Sigmoid colon (tissue), 7 donors: ENCODE measurements around the gene CTNNBL1. TPM values are rescaled to one million over a fixed set of nuclear protein-coding genes. Genes with fewer than 3 reads are reported as not detected.
A peak's percentile ranks its signal among the peaks of the same experiment; 100 is the strongest.

Experiments used
- DNase-seq: peaks from one replicate; pipeline ENCODE4 v3.0.0-alpha.2; 2019
- H3K27ac ChIP-seq, 4 donors: fragments of 200-600 bp; sonication (generic); one replicate each; pipeline ENCODE4 v1.5.1; 2016 to 2019; ENCODE audit warnings: mild to moderate bottlenecking in 1 of 4
- H3K27me3 ChIP-seq, 3 donors: fragments of 200-600 bp; sonication (generic); one replicate each; pipeline ENCODE4 v1.5.1; 2019; ENCODE audit warnings: mild to moderate bottlenecking in 1 of 3
- H3K36me3 ChIP-seq, 4 donors: fragments of 200-600 bp; sonication (generic); one replicate each; pipeline ENCODE4 v1.5.1; 2016 to 2019
- H3K4me1 ChIP-seq, 4 donors: fragments of 200-600 bp; sonication (generic); one replicate each; pipeline ENCODE4 v1.5.1; 2017 to 2019
- H3K4me3 ChIP-seq, 4 donors: fragments of 200-600 bp; sonication (generic); one replicate each; pipeline ENCODE4 v1.5.1; 2017 to 2019; ENCODE audit warnings: mild to moderate bottlenecking in 2 of 4, moderate library complexity in 1 of 4
- H3K9me3 ChIP-seq, 4 donors: fragments of 200-600 bp in 3 of 4; sonication (generic) in 3 of 4; one replicate each; pipeline versions ENCODE4 v1.5.1 to v1.6.1; 2013 to 2019
- EP300 ChIP-seq, 4 donors: sonication (generic); formaldehyde crosslinking; IDR thresholded peaks; one replicate each; pipeline ENCODE4 v1.6.1; 2017; ENCODE audit warnings: antibody characterized with exemption in 4 of 4
- POLR2A ChIP-seq, 2 donors: fragments of 450-650 bp; IDR thresholded peaks; one replicate each; pipeline ENCODE4 v1.6.1; 2016; ENCODE audit warnings: antibody characterized with exemption in 2 of 2, mild to moderate bottlenecking in 2 of 2, moderate library complexity in 2 of 2
- POLR2AphosphoS5 ChIP-seq, 4 donors: sonication (generic); formaldehyde crosslinking; IDR thresholded peaks; one replicate each; pipeline ENCODE4 v1.6.1; 2017; ENCODE audit warnings: antibody characterized with exemption in 4 of 4
- WGBS, 2 donors: extraction: QIAGEN DNeasy Blood & Tissue Kit; methylation state at CpG; one replicate each; pipeline ENCODE4 v1.1.7; 2013; 5-methylcytosine and 5-hydroxymethylcytosine counted together
- intact Hi-C: fragments of 100-400 bp; cut with DNase I; formaldehyde crosslinking; loops from one replicate; pipeline ENCODE4 v1.15.1; 2023
- polyA plus RNA-seq, 3 donors: library from polyadenylated mRNA; stranded (reverse); fragments of 200-250 nt; gene quantifications; one replicate each; pipeline ENCODE4 v1.2.3, GENCODE V29; 2013
- total RNA-seq, 4 donors: library from RNA; depleted of rRNA; stranded (reverse); fragments of >200 nt; gene quantifications; one replicate each; pipeline ENCODE4 v1.1.0, GENCODE V29; 2016
- TF ChIP-seq, protein P1 (sequence below), 4 experiments: fragments of 450-650 bp in 3 of 4; fragments of 200-600 bp in 1 of 4; IDR thresholded peaks; one replicate each; pipeline ENCODE4 v1.5.1; 2016 to 2019; ENCODE audit warnings: antibody characterized with exemption in 4 of 4, mild to moderate bottlenecking in 3 of 4, moderate library complexity in 2 of 4
- donor health status: healthy with polysubstance abuse.
- donor health status: Bipolar disorder and iron deficiency.
- donor health status: healthy.

CTNNBL1 gene
- total and polyA plus RNA-seq, 7 donors: 27.3 to 47.9 (median 34.8) TPM

- 90 to 92% methylated on average over 2 of the region's 2 CpGs for WGBS, 2 donors
- no peak overlapping the region for H3K4me3 ChIP-seq
Observed at GRCh38 chr20:37728635-37728983, 34.8 kb downstream of the CTNNBL1 start.

DNA sequence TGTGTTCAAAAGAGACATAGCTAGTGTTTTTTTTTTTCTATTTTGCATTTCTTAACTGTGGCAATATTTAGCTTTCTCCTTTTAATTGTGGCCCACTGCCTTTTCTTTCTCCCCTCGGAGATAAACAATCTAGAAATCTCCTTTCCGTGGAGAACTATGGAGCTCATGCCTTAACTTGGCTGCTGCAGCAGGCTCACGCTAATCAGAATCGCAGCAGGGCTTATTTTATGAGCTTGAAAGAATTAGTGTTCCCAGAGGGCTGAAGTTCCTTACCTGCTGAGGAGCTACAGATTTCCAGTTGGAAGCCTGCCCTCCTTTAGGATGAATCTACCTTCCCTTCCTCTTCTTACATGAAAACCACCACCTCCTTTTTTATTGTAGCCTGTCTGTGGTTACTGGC lies 35.6 kb downstream of the CTNNBL1 start:
- WGBS, 2 donors: 79 to 84% methylated on average over 4 of the region's 4 CpGs
- Histone ChIP-seq H3K27ac (peak overlapping the region; percentile 14 to 57 (median 46)), H3K4me1 (peaks cover 0 to 56% (median 50%) of the 10 kb centered on the region in 4 donors), H3K9me3 (no peaks in the 10 kb centered on the region), H3K36me3 (no peaks in the 10 kb centered on the region), H3K4me3 (peak overlapping the region in 2 of 4 donors; percentile 0 to 1), H3K27me3 (no peaks in the 10 kb centered on the region)
- DNase-seq: no peak
- intact Hi-C loops: no loop called here
- TF ChIP-seq POLR2A (IDR thresholded peaks at IDR 0.05) (no peak), EP300 (IDR thresholded peaks at IDR 0.05) (no peak), POLR2AphosphoS5 (IDR thresholded peaks at IDR 0.05) (no peak)
- TF ChIP-seq, protein P1, sequence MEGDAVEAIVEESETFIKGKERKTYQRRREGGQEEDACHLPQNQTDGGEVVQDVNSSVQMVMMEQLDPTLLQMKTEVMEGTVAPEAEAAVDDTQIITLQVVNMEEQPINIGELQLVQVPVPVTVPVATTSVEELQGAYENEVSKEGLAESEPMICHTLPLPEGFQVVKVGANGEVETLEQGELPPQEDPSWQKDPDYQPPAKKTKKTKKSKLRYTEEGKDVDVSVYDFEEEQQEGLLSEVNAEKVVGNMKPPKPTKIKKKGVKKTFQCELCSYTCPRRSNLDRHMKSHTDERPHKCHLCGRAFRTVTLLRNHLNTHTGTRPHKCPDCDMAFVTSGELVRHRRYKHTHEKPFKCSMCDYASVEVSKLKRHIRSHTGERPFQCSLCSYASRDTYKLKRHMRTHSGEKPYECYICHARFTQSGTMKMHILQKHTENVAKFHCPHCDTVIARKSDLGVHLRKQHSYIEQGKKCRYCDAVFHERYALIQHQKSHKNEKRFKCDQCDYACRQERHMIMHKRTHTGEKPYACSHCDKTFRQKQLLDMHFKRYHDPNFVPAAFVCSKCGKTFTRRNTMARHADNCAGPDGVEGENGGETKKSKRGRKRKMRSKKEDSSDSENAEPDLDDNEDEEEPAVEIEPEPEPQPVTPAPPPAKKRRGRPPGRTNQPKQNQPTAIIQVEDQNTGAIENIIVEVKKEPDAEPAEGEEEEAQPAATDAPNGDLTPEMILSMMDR (IDR thresholded peaks at IDR 0.05): no peak

More at GRCh38 chr20:37728635-37728983, 34.8 kb downstream of the CTNNBL1 start:
- no peaks in the 10 kb centered on the region for H3K36me3 ChIP-seq
- intact Hi-C loops: no loop called here
- no peak for DNase-seq
- no peaks in the 10 kb centered on the region for H3K27me3 ChIP-seq
- TF ChIP-seq EP300 (IDR thresholded peaks at IDR 0.05) (no peak), POLR2A (IDR thresholded peaks at IDR 0.05) (no peak), POLR2AphosphoS5 (IDR thresholded peaks at IDR 0.05) (no peak)
- TF ChIP-seq, protein P1 (IDR thresholded peaks at IDR 0.05): no peak
- no peaks in the 10 kb centered on the region for H3K9me3 ChIP-seq
- peaks cover 0 to 48% (median 45%) of the 10 kb centered on the region in 4 donors for H3K4me1 ChIP-seq
- H3K27ac ChIP-seq: no peak overlapping the region

GRCh38 chr20:37729909-37730308 lies 36.1 kb downstream of the CTNNBL1 start:
- no peaks in the 10 kb centered on the region for H3K36me3 ChIP-seq
- intact Hi-C loops: no loop called here
- no peak for DNase-seq
- H3K4me3 ChIP-seq: peak overlapping the region in 1 of 4 donors; percentile 1
- WGBS, 2 donors: 86% methylated on average over 3 of the region's 3 CpGs
- no peaks in the 10 kb centered on the region for H3K9me3 ChIP-seq
- H3K27me3 ChIP-seq: no peaks in the 10 kb centered on the region
- peaks cover 0 to 56% (median 50%) of the 10 kb centered on the region in 4 donors for H3K4me1 ChIP-seq
- H3K27ac ChIP-seq: peak overlapping the region; percentile 14 to 57 (median 46)
- TF ChIP-seq EP300 (IDR thresholded peaks at IDR 0.05): no peak
- TF ChIP-seq, protein P1 (IDR thresholded peaks at IDR 0.05): no peak
- TF ChIP-seq POLR2AphosphoS5 (IDR thresholded peaks at IDR 0.05): no peak
- TF ChIP-seq POLR2A (IDR thresholded peaks at IDR 0.05): no peak

DNA sequence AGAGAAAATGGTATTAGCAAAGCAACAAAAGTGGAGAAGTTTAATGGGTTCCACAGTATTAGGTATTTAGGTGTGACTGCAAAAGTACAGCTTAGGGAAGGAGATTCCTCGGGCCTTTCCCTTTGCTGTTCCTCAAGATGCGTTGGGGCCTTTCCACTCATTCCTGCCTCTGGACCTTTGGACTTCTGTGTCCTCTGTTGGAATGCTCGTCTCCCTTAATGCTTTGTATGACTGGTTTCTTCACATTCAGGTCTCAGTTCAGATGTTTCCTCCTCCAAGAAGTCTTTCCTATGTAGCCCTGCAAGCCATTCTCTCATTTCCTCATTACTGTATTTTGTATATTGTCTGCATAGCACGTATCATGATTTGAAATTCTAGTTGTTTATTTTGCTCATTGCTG lies 39.6 kb downstream of the CTNNBL1 start:
- WGBS, 2 donors: 83 to 84% methylated on average over 4 of the region's 4 CpGs
- no peak overlapping the region for H3K4me3 ChIP-seq
- H3K9me3 ChIP-seq: no peaks in the 10 kb centered on the region
- H3K4me1 ChIP-seq: peaks cover 0 to 35% (median 29%) of the 10 kb centered on the region in 4 donors
- intact Hi-C loops: no loop called here
- H3K36me3 ChIP-seq: peaks cover 0 to 20% (median 8%) of the 10 kb centered on the region in 4 donors
- DNase-seq: no peak
- TF ChIP-seq POLR2A (IDR thresholded peaks at IDR 0.05) (no peak), EP300 (IDR thresholded peaks at IDR 0.05) (no peak), POLR2AphosphoS5 (IDR thresholded peaks at IDR 0.05) (no peak)
- TF ChIP-seq, protein P1 (IDR thresholded peaks at IDR 0.05): no peak
- H3K27ac ChIP-seq: peak overlapping the region in 1 of 4 donors; percentile 15
- H3K27me3 ChIP-seq: no peaks in the 10 kb centered on the region
